ENCODE data around the gene MAMDC2. TPM values are rescaled to one million over a fixed set of nuclear protein-coding genes. Genes with fewer than 3 reads are reported as not detected.

Gene MAMDC2
- total RNA-seq, 1 experiment from 2014 or later, result 1.2 TPM

GRCh38 chr9:70091572-70091971 lies 47.9 kb downstream of the MAMDC2 start:
- Histone ChIP-seq H4K20me1 (ENCODE audit: insufficient read depth) (no peaks in the 10 kb centered on the region), H3K4me1 (ENCODE audit: control insufficient read depth in 1 of 2, insufficient read depth in 2 of 2, low read length in 2 of 2) (no peaks in the 10 kb centered on the region), H3K4me3 (replicated peaks in 1 of 2; ENCODE audit: low read depth in 1 of 2, low read length in 2 of 2) (no peak overlapping the region), H3K27me3 (ENCODE audit: insufficient read depth, low read length) (no peaks in the 10 kb centered on the region; the same call in 1 of the 2 replicates), H2AFZ (ENCODE audit: low read depth, low read length, poor library complexity, severe bottlenecking) (no peak overlapping the region), H3K9me2 (ENCODE audit: insufficient read depth) (no peaks in the 10 kb centered on the region), H3K9ac (ENCODE audit: low read length) (no peak overlapping the region), H3K9me3 (ENCODE audit: control insufficient read depth in 1 of 2, insufficient read depth in 1 of 2, low read depth in 1 of 2, low read length in 2 of 2) (no peaks in the 10 kb centered on the region), H3K79me2 (ENCODE audit: insufficient read depth, low read length) (no peaks in the 10 kb centered on the region), H3K4me2 (ENCODE audit: low read length) (no peak overlapping the region), H3K27ac (ENCODE audit: low read depth, low read length) (no peak overlapping the region), H3K36me3 (ENCODE audit: control insufficient read depth in 1 of 2, insufficient read depth in 2 of 2, low read length in 2 of 2) (no peaks in the 10 kb centered on the region)
- BruUV-seq (replicated peaks), result no TSS peak
- RAD21 ChIA-PET (ENCODE audit: low non-redundant PET in 1 of 2, low total read pairs in 2 of 2, uncharacterized antibody in 2 of 2, unreplicated experiment in 2 of 2), result no interaction called here
- POLR2A ChIA-PET, result no interaction called here
- DNase-seq (ENCODE audit: low read depth, low spot score) (no peak), ATAC-seq (no peak)
- CTCF ChIA-PET, result no interaction called here
- TF ChIP-seq CEBPB (IDR thresholded peaks at IDR 0.05; ENCODE audit: low read depth) (no peak), RAD21 (IDR thresholded peaks at IDR 0.05; ENCODE audit: low read depth) (no peak), ZNF274 (IDR thresholded peaks at IDR 0.05; ENCODE audit: low read depth, low read length) (no peak), ELF1 (IDR thresholded peaks at IDR 0.05; ENCODE audit: borderline replicate concordance, low read depth) (no peak), ZFX (IDR thresholded peaks at IDR 0.05) (no peak), JUND (IDR thresholded peaks at IDR 0.05) (no peak), EZH2phosphoT487 (IDR thresholded peaks at IDR 0.05; ENCODE audit: borderline replicate concordance) (no peak), SIN3A (IDR thresholded peaks at IDR 0.05; ENCODE audit: low read depth) (no peak), FOSL1 (IDR thresholded peaks at IDR 0.05; ENCODE audit: low read depth) (no peak)
- TF ChIP-seq, protein P1, sequence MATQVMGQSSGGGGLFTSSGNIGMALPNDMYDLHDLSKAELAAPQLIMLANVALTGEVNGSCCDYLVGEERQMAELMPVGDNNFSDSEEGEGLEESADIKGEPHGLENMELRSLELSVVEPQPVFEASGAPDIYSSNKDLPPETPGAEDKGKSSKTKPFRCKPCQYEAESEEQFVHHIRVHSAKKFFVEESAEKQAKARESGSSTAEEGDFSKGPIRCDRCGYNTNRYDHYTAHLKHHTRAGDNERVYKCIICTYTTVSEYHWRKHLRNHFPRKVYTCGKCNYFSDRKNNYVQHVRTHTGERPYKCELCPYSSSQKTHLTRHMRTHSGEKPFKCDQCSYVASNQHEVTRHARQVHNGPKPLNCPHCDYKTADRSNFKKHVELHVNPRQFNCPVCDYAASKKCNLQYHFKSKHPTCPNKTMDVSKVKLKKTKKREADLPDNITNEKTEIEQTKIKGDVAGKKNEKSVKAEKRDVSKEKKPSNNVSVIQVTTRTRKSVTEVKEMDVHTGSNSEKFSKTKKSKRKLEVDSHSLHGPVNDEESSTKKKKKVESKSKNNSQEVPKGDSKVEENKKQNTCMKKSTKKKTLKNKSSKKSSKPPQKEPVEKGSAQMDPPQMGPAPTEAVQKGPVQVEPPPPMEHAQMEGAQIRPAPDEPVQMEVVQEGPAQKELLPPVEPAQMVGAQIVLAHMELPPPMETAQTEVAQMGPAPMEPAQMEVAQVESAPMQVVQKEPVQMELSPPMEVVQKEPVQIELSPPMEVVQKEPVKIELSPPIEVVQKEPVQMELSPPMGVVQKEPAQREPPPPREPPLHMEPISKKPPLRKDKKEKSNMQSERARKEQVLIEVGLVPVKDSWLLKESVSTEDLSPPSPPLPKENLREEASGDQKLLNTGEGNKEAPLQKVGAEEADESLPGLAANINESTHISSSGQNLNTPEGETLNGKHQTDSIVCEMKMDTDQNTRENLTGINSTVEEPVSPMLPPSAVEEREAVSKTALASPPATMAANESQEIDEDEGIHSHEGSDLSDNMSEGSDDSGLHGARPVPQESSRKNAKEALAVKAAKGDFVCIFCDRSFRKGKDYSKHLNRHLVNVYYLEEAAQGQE (IDR thresholded peaks at IDR 0.05; ENCODE audit: low read depth), result no peak
- intact Hi-C loops (cut with micrococcal nuclease), result no loop called here

All from HCT116 (cell line).